NCI-H2171 (cell line): ENCODE results near the gene CDK5.
A peak's percentile ranks its signal among the peaks of the same experiment; 100 is the strongest.

Experiments used
- DNase-seq: peaks from one replicate; lab custom pipeline; 2025; lab: John Stamatoyannopoulos, UW

The CDK5 gene

GRCh38 chr7:151057506-151057988 is at the start of gene CDK5:
Gene CDK5 (minus strand): TSS chr7:151057897. CDS start chr7:151057848, 49 bp downstream.
- DNase-seq, result no peak

GRCh38 chr7:151104411-151105235 is 46.9 kb upstream of the CDK5 start:
- no peak for DNase-seq

- DNase-seq, result no peak
These were observed 46.3 kb upstream of the CDK5 start for GRCh38 chr7:151103973-151104372.

- no peak for DNase-seq
These were observed 45.3 kb upstream of the CDK5 start for GRCh38 chr7:151102991-151103390.

- DNase-seq, result no peak
These were observed 44.1 kb upstream of the CDK5 start for GRCh38 chr7:151101621-151102396.

GRCh38 chr7:151100921-151101320 is 43.2 kb upstream of the CDK5 start:
- no peak for DNase-seq

GRCh38 chr7:151099486-151100211 is 42.0 kb upstream of the CDK5 start:
- no peak for DNase-seq

GRCh38 chr7:151095828-151096475 is 38.3 kb upstream of the CDK5 start:
- DNase-seq, result no peak

GRCh38 chr7:151095123-151095797 is 37.6 kb upstream of the CDK5 start:
- no peak for DNase-seq

GRCh38 chr7:151094675-151095074 is 37.0 kb upstream of the CDK5 start:
- no peak for DNase-seq

GRCh38 chr7:151093748-151094147 is 36.1 kb upstream of the CDK5 start:
- no peak for DNase-seq

GRCh38 chr7:151091988-151092387 is 34.3 kb upstream of the CDK5 start:
- no peak for DNase-seq

- DNase-seq, result no peak
These were observed 33.7 kb upstream of the CDK5 start for GRCh38 chr7:151091431-151091830.

- no peak for DNase-seq
These were observed 33.3 kb upstream of the CDK5 start for GRCh38 chr7:151091003-151091402.

GRCh38 chr7:151089893-151090730 is 32.4 kb upstream of the CDK5 start:
- peak; percentile 70 for DNase-seq

- DNase-seq, result peak; percentile 81
These were observed 31.4 kb upstream of the CDK5 start for GRCh38 chr7:151088856-151089699.

- no peak for DNase-seq
These were observed 30.5 kb upstream of the CDK5 start for GRCh38 chr7:151088019-151088855.

- peak; percentile 39 for DNase-seq
These were observed 29.7 kb upstream of the CDK5 start for GRCh38 chr7:151087245-151088018.
